C1 segment of cervical spinal cord (tissue), 14 donors: ENCODE data around the gene KRT20.

Source experiments
- DNase-seq, 14 donors: peaks; one replicate each; lab custom pipeline; 2025; lab: John Stamatoyannopoulos, UW

The KRT20 gene

GRCh38 chr17:40852364-40852763, 32.7 kb downstream of the KRT20 start:
- DNase-seq = no peak

DNA sequence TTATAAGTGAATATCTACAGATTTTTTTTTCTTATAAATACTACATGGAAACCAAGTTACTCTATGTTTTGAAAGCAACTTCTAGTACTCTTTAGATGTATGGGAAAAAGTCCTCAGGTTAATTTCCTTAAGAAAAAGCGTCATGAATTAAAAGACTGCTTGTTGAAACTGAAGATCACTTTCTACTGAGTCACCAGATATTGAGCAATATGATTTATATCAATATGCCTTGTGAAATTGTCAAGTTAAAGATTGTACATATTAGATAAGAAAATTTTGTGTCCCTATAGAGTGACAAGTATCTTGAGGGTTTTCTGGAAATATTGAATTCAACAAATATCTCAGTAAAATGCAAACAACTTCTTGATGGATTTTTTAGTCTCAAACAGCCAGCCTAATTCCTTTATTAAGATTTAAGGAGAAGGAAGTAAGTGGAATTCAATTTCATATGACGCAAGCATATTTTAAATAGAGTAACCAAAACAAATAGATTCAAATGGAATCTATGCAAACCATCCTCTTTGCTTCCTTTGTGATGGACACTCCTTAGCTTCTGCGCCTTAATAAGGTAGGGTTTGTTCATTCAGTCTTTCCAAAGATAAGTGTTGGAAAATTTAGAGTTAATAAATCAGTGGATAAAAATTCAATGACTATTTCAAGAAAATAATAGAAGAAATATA, 34.6 kb downstream of the KRT20 start:
- no peak for DNase-seq

DNA sequence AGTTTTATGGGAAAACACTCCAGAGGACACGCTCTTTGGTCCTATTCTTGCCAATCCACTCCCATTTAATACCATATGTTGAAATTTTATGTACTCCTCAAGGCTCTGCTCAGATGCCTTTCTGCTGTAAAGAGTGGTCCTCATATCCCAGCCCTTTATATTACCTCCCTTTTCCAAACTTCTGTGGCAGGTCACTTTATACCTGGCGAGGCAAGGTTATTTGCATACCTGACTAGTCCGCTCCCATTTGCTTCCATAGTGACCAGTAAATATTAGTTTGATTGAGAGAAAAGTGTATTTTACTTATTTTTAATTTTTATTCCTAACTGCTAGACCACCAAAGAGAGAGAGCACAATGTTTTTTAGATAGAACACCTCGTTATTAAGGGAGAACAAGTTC, 35.3 kb downstream of the KRT20 start:
- DNase-seq = no peak

GRCh38 chr17:40848583-40849235, 36.3 kb downstream of the KRT20 start:
- no peak for DNase-seq

DNA sequence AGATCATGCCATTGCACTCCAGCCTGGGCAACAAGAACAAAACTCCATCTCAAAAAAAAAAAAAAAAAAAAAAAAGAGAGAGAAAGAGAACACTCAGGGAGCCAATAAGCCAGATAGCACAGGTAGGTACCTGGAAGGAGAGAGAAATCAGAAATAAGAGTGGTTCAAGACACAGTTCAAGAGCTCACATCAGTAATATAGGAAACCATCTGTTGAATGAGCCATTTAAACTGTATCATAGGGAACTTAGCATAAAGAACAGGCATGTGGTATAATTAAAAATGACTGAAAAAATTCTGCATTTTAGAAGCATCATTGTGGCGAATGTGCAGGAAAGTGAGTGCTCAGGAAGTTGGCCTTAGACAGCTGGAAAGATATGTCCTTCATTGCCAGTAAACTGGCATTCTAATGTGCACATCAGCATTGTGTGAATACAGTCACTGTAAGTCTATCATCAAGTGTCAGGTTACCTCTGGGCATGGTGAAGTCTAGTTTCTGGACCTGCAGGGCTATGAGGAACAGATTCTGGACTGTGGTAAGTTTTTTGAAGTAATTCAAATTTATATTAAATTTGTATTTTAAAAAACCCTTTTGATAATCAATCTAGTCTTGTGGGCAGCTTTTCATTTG, 38.4 kb downstream of the KRT20 start:
- no peak for DNase-seq

- DNase-seq = no peak
These were observed 40.4 kb downstream of the KRT20 start for GRCh38 chr17:40844671-40845107.

DNA sequence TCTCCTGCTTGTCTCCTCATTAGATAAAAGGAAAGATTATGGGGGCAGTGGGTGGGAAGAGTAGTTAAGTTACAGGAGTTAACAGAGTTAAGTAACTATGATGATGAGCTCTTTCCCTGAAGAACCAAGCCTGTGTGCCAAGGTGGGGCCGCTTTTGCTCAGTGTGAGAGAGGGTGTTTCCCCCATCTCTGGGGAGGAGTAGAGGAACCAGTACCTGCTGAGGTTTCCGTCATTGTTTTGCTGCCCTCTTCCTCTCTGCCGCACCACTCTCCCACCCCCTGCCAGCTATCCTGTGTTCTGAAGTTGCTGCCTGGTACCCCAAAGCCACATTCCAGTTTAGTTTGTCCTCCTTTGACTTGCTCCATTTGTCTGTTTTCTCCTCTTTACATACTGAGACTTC, 41.8 kb downstream of the KRT20 start:
- DNase-seq = no peak

GRCh38 chr17:40841246-40841645, 43.8 kb downstream of the KRT20 start:
- DNase-seq = no peak

GRCh38 chr17:40839194-40839593, 45.8 kb downstream of the KRT20 start:
- no peak for DNase-seq

GRCh38 chr17:40836020-40836419, 49.0 kb downstream of the KRT20 start:
- DNase-seq = no peak

DNA sequence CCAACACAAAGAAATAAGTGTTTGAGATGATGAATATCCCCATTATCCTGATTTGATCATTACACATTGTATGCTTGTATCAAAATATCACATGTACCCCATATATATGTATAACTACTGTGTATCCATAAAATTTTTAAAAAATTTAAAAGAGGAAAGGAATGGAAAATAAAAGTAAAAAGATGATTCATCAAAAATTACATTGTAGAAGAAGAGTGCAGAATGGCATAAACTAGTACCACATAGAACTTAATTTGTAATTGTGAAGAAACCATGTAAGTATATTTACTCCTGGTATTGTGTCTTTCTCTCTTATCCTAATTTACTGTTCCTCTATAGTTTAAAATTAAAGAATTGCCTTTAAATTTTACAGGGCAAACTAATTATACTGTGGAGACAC, 51.2 kb downstream of the KRT20 start:
- no peak for DNase-seq

- DNase-seq = no peak
These were observed 52.2 kb downstream of the KRT20 start for GRCh38 chr17:40832840-40833239.

- DNase-seq = no peak
These were observed 54.8 kb downstream of the KRT20 start for GRCh38 chr17:40830085-40830776.

- DNase-seq = no peak
These were observed 56.5 kb downstream of the KRT20 start for GRCh38 chr17:40828454-40829044.

GRCh38 chr17:40827746-40828453, 57.1 kb downstream of the KRT20 start:
- DNase-seq = no peak
